Tibial artery (tissue), 4 donors: ENCODE measurements around the gene KRTAP4-9.
"Not testable (repeated sequence)": the region's sequence is repeated elsewhere in the genome, so short reads cannot be mapped to it uniquely, and the experiment has no call there.

ENCODE experiments used
- DNase-seq, 2 donors: peaks; one replicate each; pipeline ENCODE4 v3.0.0-alpha.2; 2019
- H3K27ac ChIP-seq, 2 donors: fragments of 200-600 bp; sonication (generic) in 1 of 2; 1 replicate in 1 of 2; 2 replicates in 1 of 2; pipeline ENCODE4 v1.5.1; 2018 to 2019; ENCODE audit warnings: mild to moderate bottlenecking in 1 of 2
- H3K27me3 ChIP-seq, 2 donors: fragments of 200-600 bp; sonication (generic) in 1 of 2; one replicate each; pipeline versions ENCODE4 v1.5.1 to v1.6.0; 2016 to 2019
- H3K36me3 ChIP-seq, 3 donors: fragments of 200-600 bp; sonication (generic) in 2 of 3; one replicate each; pipeline ENCODE4 v1.5.1; 2016 to 2019; ENCODE audit warnings: mild to moderate bottlenecking in 2 of 3
- H3K4me1 ChIP-seq, 4 donors: fragments of 200-600 bp; sonication (generic) in 2 of 4; 1 replicate in 3 of 4; 2 replicates in 1 of 4; pipeline ENCODE4 v1.5.1; 2016 to 2019
- H3K4me3 ChIP-seq, 2 donors: fragments of 200-600 bp; sonication (generic) in 1 of 2; 1 replicate in 1 of 2; 2 replicates in 1 of 2; pipeline ENCODE4 v1.5.1; 2018 to 2019; ENCODE audit warnings: mild to moderate bottlenecking in 2 of 2
- H3K9me3 ChIP-seq, 3 donors: fragments of 200-600 bp; sonication (generic) in 1 of 3; one replicate each; pipeline ENCODE4 v1.5.1; 2016 to 2019
- CTCF ChIP-seq, 2 experiments: fragments of 200-600 bp in 1 of 2; fragments of 450-650 bp in 1 of 2; IDR thresholded peaks; one replicate each; pipeline ENCODE4 v1.5.1; 2017 to 2019; ENCODE audit warnings: antibody characterized with exemption in 2 of 2, mild to moderate bottlenecking in 1 of 2, moderate library complexity in 1 of 2
- intact Hi-C: fragments of 100-400 bp; cut with DNase I; formaldehyde crosslinking; loops from one replicate; pipeline ENCODE4 v1.15.0; 2023; ENCODE audit warnings: low total_unique reads

KRTAP4-9 gene

GRCh38 chr17:41107941-41108450 is 2.8 kb downstream of the KRTAP4-9 start:
- Histone ChIP-seq H3K4me1 (no peaks in the 10 kb centered on the region), H3K36me3 (no peaks in the 10 kb centered on the region), H3K27me3 (no peaks in the 10 kb centered on the region), H3K9me3 (no peaks in the 10 kb centered on the region), H3K27ac (no peak overlapping the region), H3K4me3 (no peak overlapping the region)
- intact Hi-C loops, result no loop called here
- TF ChIP-seq CTCF (IDR thresholded peaks at IDR 0.05), result no peak
- DNase-seq, result no peak

- DNase-seq, H3K4me3 ChIP-seq, H3K27me3 ChIP-seq, H3K27ac ChIP-seq, H3K9me3 ChIP-seq, intact Hi-C loops, H3K4me1 ChIP-seq, H3K36me3 ChIP-seq: not testable (repeated sequence)
Measured at GRCh38 chr17:41108728-41109386, 3.7 kb downstream of the KRTAP4-9 start.

GRCh38 chr17:41111151-41111885 is 6.1 kb downstream of the KRTAP4-9 start:
- Histone ChIP-seq H3K36me3 (no peaks in the 10 kb centered on the region), H3K27ac (no peak overlapping the region), H3K4me1 (no peaks in the 10 kb centered on the region), H3K27me3 (no peaks in the 10 kb centered on the region), H3K4me3 (no peak overlapping the region), H3K9me3 (no peaks in the 10 kb centered on the region)
- no peak for TF ChIP-seq CTCF (IDR thresholded peaks at IDR 0.05)
- intact Hi-C loops, result no loop called here
- DNase-seq, result no peak

GRCh38 chr17:41116297-41116696 is 11.1 kb downstream of the KRTAP4-9 start:
- no peaks in the 10 kb centered on the region for H3K36me3 ChIP-seq
- H3K27ac ChIP-seq, result no peak overlapping the region
- intact Hi-C loops, result no loop called here
- no peak for DNase-seq
- TF ChIP-seq CTCF (IDR thresholded peaks at IDR 0.05), result no peak
- no peaks in the 10 kb centered on the region for H3K4me1 ChIP-seq
- H3K27me3 ChIP-seq, result peaks cover 0 to 9% of the 10 kb centered on the region in 2 donors
- H3K9me3 ChIP-seq, result no peaks in the 10 kb centered on the region
- H3K4me3 ChIP-seq, result no peak overlapping the region

GRCh38 chr17:41117846-41118386 is 12.7 kb downstream of the KRTAP4-9 start, which contains the start of gene KRTAP4-11:
TSS of gene KRTAP4-11 (minus strand) at chr17:41118373. CDS start at chr17:41118315, 58 bp downstream.
- H3K27ac ChIP-seq, H3K9me3 ChIP-seq, H3K36me3 ChIP-seq, DNase-seq, intact Hi-C loops, H3K4me3 ChIP-seq, H3K4me1 ChIP-seq, H3K27me3 ChIP-seq: not testable (repeated sequence)

GRCh38 chr17:41118721-41119120 is 13.5 kb downstream of the KRTAP4-9 start:
- H3K36me3 ChIP-seq, result no peaks in the 10 kb centered on the region
- H3K27ac ChIP-seq, result no peak overlapping the region
- H3K4me3 ChIP-seq, result no peak overlapping the region
- no peak for DNase-seq
- intact Hi-C loops, result no loop called here
- no peaks in the 10 kb centered on the region for H3K9me3 ChIP-seq
- peaks cover 0 to 9% of the 10 kb centered on the region in 2 donors for H3K27me3 ChIP-seq
- no peaks in the 10 kb centered on the region for H3K4me1 ChIP-seq
- no peak for TF ChIP-seq CTCF (IDR thresholded peaks at IDR 0.05)

GRCh38 chr17:41119696-41120690 is 14.8 kb downstream of the KRTAP4-9 start:
- H3K4me3 ChIP-seq, H3K4me1 ChIP-seq, DNase-seq, intact Hi-C loops, H3K36me3 ChIP-seq, H3K27me3 ChIP-seq, H3K27ac ChIP-seq, H3K9me3 ChIP-seq: not testable (repeated sequence)
